GM12873 (cell line): ENCODE data around the gene ANKRD22.

Experiments used
- TF ChIP-seq, protein P1 (sequence below): IDR thresholded peaks from 2 replicates; pipeline ENCODE4 v1.5.1; 2012; ENCODE audit warnings: low read depth, mild to moderate bottlenecking, moderate library complexity, low read length, control low read depth; ENCODE audit not compliant: insufficient read depth; ENCODE audit errors: missing control alignments

The ANKRD22 gene

DNA sequence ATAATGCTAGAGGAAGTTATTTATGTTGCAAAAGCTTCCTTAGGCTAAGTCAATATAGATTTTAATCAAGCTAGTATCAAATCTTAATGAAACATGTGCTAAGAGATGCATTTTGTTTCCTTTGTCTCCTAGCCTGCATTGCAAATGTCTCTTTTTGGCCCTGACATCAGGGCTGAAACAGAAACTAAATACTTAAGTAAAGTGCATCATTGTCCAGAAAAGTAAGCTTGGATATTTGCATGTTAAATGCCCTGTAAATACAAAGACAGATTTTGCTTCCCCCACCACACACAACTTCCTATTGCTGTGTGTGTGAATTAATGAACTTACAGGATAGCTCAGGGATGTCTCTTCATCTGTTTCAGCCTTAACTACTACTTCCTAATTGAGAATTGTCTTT, 18.4 kb upstream of the ANKRD22 start:
- TF ChIP-seq, protein P1, sequence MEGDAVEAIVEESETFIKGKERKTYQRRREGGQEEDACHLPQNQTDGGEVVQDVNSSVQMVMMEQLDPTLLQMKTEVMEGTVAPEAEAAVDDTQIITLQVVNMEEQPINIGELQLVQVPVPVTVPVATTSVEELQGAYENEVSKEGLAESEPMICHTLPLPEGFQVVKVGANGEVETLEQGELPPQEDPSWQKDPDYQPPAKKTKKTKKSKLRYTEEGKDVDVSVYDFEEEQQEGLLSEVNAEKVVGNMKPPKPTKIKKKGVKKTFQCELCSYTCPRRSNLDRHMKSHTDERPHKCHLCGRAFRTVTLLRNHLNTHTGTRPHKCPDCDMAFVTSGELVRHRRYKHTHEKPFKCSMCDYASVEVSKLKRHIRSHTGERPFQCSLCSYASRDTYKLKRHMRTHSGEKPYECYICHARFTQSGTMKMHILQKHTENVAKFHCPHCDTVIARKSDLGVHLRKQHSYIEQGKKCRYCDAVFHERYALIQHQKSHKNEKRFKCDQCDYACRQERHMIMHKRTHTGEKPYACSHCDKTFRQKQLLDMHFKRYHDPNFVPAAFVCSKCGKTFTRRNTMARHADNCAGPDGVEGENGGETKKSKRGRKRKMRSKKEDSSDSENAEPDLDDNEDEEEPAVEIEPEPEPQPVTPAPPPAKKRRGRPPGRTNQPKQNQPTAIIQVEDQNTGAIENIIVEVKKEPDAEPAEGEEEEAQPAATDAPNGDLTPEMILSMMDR, result no peak

DNA sequence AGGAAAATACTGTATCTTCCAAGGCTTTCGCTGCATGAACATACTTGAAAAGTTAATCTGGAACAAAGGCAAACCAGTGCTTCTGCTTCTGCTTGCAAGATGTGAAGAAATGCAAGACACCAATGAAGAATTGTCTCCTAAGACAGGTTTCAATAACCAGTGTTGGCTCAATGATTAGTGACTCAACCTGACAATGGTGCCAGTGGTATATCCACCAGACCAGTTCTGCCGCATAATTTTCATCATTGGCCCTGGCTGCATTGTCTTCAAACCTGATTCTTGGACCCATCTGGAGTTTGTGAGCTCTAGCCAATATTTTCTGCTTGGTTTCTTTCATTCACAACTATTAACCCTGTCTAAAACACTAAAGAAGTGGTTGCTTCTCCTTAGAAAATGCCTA, 14.8 kb upstream of the ANKRD22 start:
- TF ChIP-seq, protein P1, result no peak

- TF ChIP-seq, protein P1, result peak; percentile 24
These were observed 13.7 kb upstream of the ANKRD22 start for GRCh38 chr10:88865281-88865876.

- TF ChIP-seq, protein P1, result no peak
These were observed 9.4 kb upstream of the ANKRD22 start for GRCh38 chr10:88861036-88861435.

GRCh38 chr10:88858491-88858890, 6.8 kb upstream of the ANKRD22 start:
- TF ChIP-seq, protein P1, result no peak

- TF ChIP-seq, protein P1, result no peak
These were observed 6.2 kb upstream of the ANKRD22 start for GRCh38 chr10:88857831-88858230.

DNA sequence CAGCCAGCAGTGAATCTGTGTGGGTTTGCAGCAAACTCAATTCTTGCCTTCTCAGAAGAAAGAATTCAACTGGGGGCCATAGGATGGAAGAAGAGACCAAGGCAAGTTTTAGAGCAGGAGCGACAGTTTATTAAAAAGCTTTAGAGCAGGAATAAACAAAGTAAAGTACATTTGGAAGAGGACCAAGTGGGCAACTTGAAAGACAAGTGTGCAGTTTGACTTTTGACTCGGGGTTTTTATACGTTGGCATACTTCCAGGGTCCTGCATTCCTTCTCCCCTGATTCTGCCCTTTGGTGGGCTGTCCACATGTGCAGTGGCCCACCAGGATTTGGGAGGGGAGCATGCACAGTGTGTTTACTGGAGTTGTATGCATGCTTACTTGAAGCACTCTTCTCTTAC, 3.0 kb upstream of the ANKRD22 start:
- TF ChIP-seq, protein P1, result no peak
